HEK293T (cell line): Measurements from ENCODE around the gene SNAI1.
"Not testable (repeated sequence)": the region's sequence is repeated elsewhere in the genome, so short reads cannot be mapped to it uniquely, and the experiment has no call there.

ENCODE experiments used
- ARNT ChIP-seq: fragments of 450-650 bp; IDR thresholded peaks from 2 replicates; pipeline ENCODE4 v1.6.1; 2017; ENCODE audit warnings: mild to moderate bottlenecking
- BHLHE40 ChIP-seq: fragments of 450-650 bp; IDR thresholded peaks from 2 replicates; pipeline ENCODE4 v1.6.1; 2016; ENCODE audit warnings: mild to moderate bottlenecking, moderate library complexity, borderline replicate concordance
- ELF4 ChIP-seq: fragments of 450-650 bp; IDR thresholded peaks from 2 replicates; pipeline ENCODE4 v1.6.1; 2017; ENCODE audit warnings: antibody characterized with exemption
- FOXA1 ChIP-seq: fragments of 450-650 bp; IDR thresholded peaks from 2 replicates; pipeline ENCODE4 v1.6.1; 2016; ENCODE audit warnings: mild to moderate bottlenecking
- FOXK2 ChIP-seq: fragments of 450-650 bp; IDR thresholded peaks from 2 replicates; pipeline ENCODE4 v1.6.1; 2016; ENCODE audit warnings: mild to moderate bottlenecking
- FOXM1 ChIP-seq: fragments of 450-650 bp; IDR thresholded peaks from 2 replicates; pipeline ENCODE4 v1.6.1; 2017; ENCODE audit warnings: mild to moderate bottlenecking, borderline replicate concordance
- HDGF ChIP-seq: fragments of 450-650 bp; IDR thresholded peaks from 2 replicates; pipeline ENCODE4 v1.6.1; 2017; ENCODE audit warnings: antibody characterized with exemption, borderline replicate concordance
- L3MBTL2 ChIP-seq: fragments of 450-650 bp; conservative IDR thresholded peaks from 2 replicates; pipeline ENCODE4 v1.6.1; 2016; ENCODE audit warnings: mild to moderate bottlenecking
- LEF1 ChIP-seq: fragments of 450-650 bp; IDR thresholded peaks from 2 replicates; pipeline ENCODE4 v1.6.1; 2017; ENCODE audit warnings: mild to moderate bottlenecking, borderline replicate concordance
- NFRKB ChIP-seq: fragments of 450-650 bp; IDR thresholded peaks from 2 replicates; pipeline ENCODE4 v1.6.1; 2016; ENCODE audit warnings: mild to moderate bottlenecking, moderate library complexity
- PKNOX1 ChIP-seq: fragments of 450-650 bp; IDR thresholded peaks from 2 replicates; pipeline ENCODE4 v1.6.1; 2016
- SP1 ChIP-seq: fragments of 450-650 bp; IDR thresholded peaks from 2 replicates; pipeline ENCODE4 v1.6.1; 2017
- SUZ12 ChIP-seq: fragments of 450-650 bp; IDR thresholded peaks from 2 replicates; pipeline ENCODE4 v1.6.1; 2016; ENCODE audit warnings: mild to moderate bottlenecking

DNA sequence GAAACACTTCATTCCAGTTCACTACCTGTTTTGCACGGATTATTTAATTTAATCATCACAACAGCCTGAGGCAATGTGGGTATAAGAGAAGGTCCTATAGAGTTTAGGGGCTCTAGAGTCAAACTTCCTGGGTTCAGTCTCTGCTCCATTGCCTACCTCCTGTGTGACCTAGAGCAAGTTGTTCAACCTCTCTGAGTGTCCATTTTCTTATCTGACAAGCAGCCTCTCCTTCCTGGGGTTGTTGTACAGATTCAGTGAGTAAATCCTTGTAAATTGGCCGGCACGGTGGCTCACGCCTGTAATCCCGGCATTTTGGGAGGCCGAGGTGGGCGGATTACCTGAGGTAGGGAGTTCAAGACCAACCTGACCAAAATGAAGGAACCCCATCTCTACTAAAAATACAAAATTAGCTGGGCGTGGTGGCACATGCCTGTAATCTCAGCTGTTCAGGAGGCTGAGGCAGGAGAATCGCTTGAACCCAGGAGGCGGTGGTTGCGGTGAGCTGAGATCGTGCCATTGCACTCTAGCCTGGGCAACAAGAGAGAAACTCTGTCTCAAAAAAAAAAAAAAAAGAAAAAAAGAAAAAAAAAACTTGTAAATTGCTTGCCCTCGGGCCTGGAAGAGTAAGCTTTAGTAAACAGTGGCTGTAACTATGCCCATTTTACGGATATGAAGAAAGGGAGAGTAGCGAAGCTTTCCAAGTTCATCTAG is 15.9 kb downstream of the SNAI1 start:
- TF ChIP-seq ARNT, BHLHE40, HDGF, SP1, NFRKB, FOXM1, FOXA1, SUZ12, ELF4, FOXK2, LEF1, L3MBTL2, PKNOX1: not testable (repeated sequence)
